ENCODE measurements around the gene TP53INP2. TPM values are rescaled to one million over a fixed set of nuclear protein-coding genes. Genes with fewer than 3 reads are reported as not detected.

TP53INP2 gene
- total and polyA plus RNA-seq, 2 of the 13 experiments (the other 11 are each of a cell fraction or from before 2014, with no cell fraction given), result 5.2 to 18.8 TPM

DNA sequence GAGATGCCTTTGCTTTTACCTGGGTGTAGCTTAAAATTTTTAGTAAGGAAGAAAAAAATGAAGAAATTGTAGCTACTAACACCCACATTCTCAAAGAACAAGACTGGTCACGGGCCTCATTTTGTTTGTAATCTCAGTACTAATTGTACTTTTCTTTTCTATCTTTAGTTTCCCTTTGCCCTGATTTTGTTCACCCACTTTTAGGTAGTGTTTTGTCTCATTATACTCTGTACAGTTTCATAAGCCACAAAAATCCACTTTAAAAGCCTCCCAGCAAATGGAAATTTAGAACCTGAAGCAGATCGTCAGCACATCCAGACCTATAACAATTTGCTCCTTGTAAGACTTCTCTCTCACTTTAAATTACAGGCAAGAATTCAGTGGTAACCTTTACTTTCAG is 43.3 kb downstream of the TP53INP2 start:
- WGBS (ENCODE audit: low lambda C conversion rate), result 96% methylated on average over 2 of the region's 2 CpGs
- ATAC-seq (no peak), FAIRE-seq (no peak), DNase-seq (ENCODE audit: low spot score) (no peak)
- no peaks in the 10 kb centered on the region for H3K4me1 ChIP-seq (ENCODE audit: insufficient read depth, low read length)
- H3K9ac ChIP-seq (ENCODE audit: insufficient read depth, low read depth, low read length), result no peak overlapping the region
- no peaks in the 10 kb centered on the region for H3K9me3 ChIP-seq (ENCODE audit: low read length)
- intact Hi-C loops (cut with micrococcal nuclease; ENCODE audit: unreplicated experiment), result no loop called here
- in situ Hi-C loops (cut with HindIII; ENCODE audit: extremely low pct_ligation_motif_present, low pct_unique_long_range_greater_than_20kb), result no loop called here
- H3K4me3 ChIP-seq (replicated peaks in 1 of 3; ENCODE audit: insufficient read depth in 1 of 3, low read depth in 2 of 3, low read length in 3 of 3), result no peak overlapping the region
- H3K79me2 ChIP-seq (ENCODE audit: insufficient read depth, low read length), result no peaks in the 10 kb centered on the region
- TF ChIP-seq DR1 (CRISPR knock-in tag; IDR thresholded peaks at IDR 0.05), result no peak
- TF ChIP-seq, protein P1, sequence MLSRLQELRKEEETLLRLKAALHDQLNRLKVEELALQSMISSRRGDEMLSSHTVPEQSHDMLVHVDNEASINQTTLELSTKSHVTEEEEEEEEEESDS (CRISPR knock-in tag; IDR thresholded peaks at IDR 0.05; ENCODE audit: borderline replicate concordance), result no peak
- H3K27ac ChIP-seq (ENCODE audit: extremely low read length, insufficient read depth, low read length), result no peak overlapping the region
- ChIA-PET POLR2A (no interaction called here), CTCF (ENCODE audit: low intra/inter-chr PET ratio, low total read pairs) (no interaction called here)
- H3K27me3 ChIP-seq (ENCODE audit: control insufficient read depth in 1 of 2, insufficient read depth in 2 of 2, low read length in 2 of 2), result no peaks in the 10 kb centered on the region
- H4K20me1 ChIP-seq (ENCODE audit: insufficient read depth, low read length), result no peaks in the 10 kb centered on the region
- BruUV-seq (replicated peaks), result no TSS peak
- no peak overlapping the region for H3K4me2 ChIP-seq (ENCODE audit: low read depth, low read length)
- peaks cover 38 to 68% of the 10 kb centered on the region in 2 experiments for H3K36me3 ChIP-seq (replicated peaks in 1 of 2; ENCODE audit: control insufficient read depth in 1 of 2, insufficient read depth in 2 of 2, low read length in 2 of 2)
- H2AFZ ChIP-seq (ENCODE audit: low read length), result no peak overlapping the region

DNA sequence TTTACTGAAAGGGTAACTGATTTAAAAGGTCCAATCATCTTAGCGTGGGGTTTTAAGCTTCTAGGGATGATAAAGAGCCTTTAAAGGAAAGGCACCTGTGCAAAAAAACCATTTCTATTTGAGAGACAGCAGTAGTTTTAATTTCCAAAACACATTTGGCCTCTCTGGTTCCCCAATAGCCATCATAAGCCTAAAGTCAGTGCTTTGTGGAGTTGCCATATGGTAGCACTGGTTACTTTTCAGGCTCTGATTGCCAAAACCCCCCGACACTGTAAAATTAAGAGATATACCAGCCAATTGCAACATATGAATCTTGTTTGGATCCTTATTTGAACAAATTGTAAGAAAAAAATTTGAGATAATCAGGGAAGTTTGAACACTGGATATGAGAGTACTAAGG is 44.6 kb downstream of the TP53INP2 start:
- no peak for DNase-seq (ENCODE audit: low spot score)
- Histone ChIP-seq H3K27me3 (ENCODE audit: control insufficient read depth in 1 of 2, insufficient read depth in 2 of 2, low read length in 2 of 2) (no peaks in the 10 kb centered on the region), H3K27ac (ENCODE audit: extremely low read length, insufficient read depth, low read length) (no peak overlapping the region), H4K20me1 (ENCODE audit: insufficient read depth, low read length) (no peaks in the 10 kb centered on the region), H3K79me2 (ENCODE audit: insufficient read depth, low read length) (no peaks in the 10 kb centered on the region), H3K9me3 (ENCODE audit: low read length) (no peaks in the 10 kb centered on the region), H3K9ac (ENCODE audit: insufficient read depth, low read depth, low read length) (no peak overlapping the region), H2AFZ (ENCODE audit: low read length) (no peak overlapping the region), H3K4me2 (ENCODE audit: low read depth, low read length) (no peak overlapping the region), H3K36me3 (replicated peaks in 1 of 2; ENCODE audit: control insufficient read depth in 1 of 2, insufficient read depth in 2 of 2, low read length in 2 of 2) (peaks cover 30 to 59% of the 10 kb centered on the region in 2 experiments), H3K4me1 (ENCODE audit: insufficient read depth, low read length) (peaks cover 3% of the 10 kb centered on the region; the same call in 1 of the 2 replicates), H3K4me3 (replicated peaks in 1 of 3; ENCODE audit: insufficient read depth in 1 of 3, low read depth in 2 of 3, low read length in 3 of 3) (no peak overlapping the region)
- ATAC-seq, result no peak
- no peak for TF ChIP-seq ZNF484 (CRISPR knock-in tag; IDR thresholded peaks at IDR 0.05; ENCODE audit: borderline replicate concordance, low read depth)
- TF ChIP-seq ELF3 (CRISPR knock-in tag; IDR thresholded peaks at IDR 0.05), result no peak
- TF ChIP-seq RBM22 (optimal IDR thresholded peaks at IDR 0.05; ENCODE audit: low read length), result peak; percentile 73
- no peak for TF ChIP-seq PITX1 (CRISPR knock-in tag; IDR thresholded peaks at IDR 0.05)
- no peak for TF ChIP-seq FIP1L1 (IDR thresholded peaks at IDR 0.05; ENCODE audit: borderline replicate concordance, insufficient read depth, low read depth, low read length)
- no peak for TF ChIP-seq JUNB (CRISPR knock-in tag; IDR thresholded peaks at IDR 0.05; ENCODE audit: borderline replicate concordance)
- no peak for TF ChIP-seq TAF15 (IDR thresholded peaks at IDR 0.05; ENCODE audit: low read depth, low read length, poor library complexity, severe bottlenecking)
- TF ChIP-seq NFE2L2 (IDR thresholded peaks at IDR 0.05; ENCODE audit: low read length), result 0 out of 2 replicates have a peak, but pooled peaks have one; percentile 1
- TF ChIP-seq KLF12 (CRISPR knock-in tag; IDR thresholded peaks at IDR 0.05; ENCODE audit: borderline replicate concordance), result no peak
- TF ChIP-seq FOXJ3 (CRISPR knock-in tag; IDR thresholded peaks at IDR 0.05; ENCODE audit: borderline replicate concordance), result no peak
- ChIA-PET POLR2A (interaction anchor here (0.7 to 1.1 kb wide), 2 partner anchors 43 to 46 kb away, joined by 3 read pairs; no protein-coding TSS in a partner anchor), CTCF (ENCODE audit: low intra/inter-chr PET ratio, low total read pairs) (no interaction called here)
- in situ Hi-C loops (cut with HindIII; ENCODE audit: extremely low pct_ligation_motif_present, low pct_unique_long_range_greater_than_20kb) (no loop called here), intact Hi-C loops (cut with micrococcal nuclease; ENCODE audit: unreplicated experiment) (no loop called here)
- BruUV-seq (replicated peaks), result no TSS peak
- no peak for FAIRE-seq
- WGBS (ENCODE audit: low lambda C conversion rate), result 94% methylated on average over 2 of the region's 2 CpGs
